Neural cell (in vitro differentiated cells): ENCODE measurements around the gene CCDC69. TPM values are rescaled to one million over a fixed set of nuclear protein-coding genes. Genes with fewer than 3 reads are reported as not detected.
"Not testable (repeated sequence)": the region's sequence is repeated elsewhere in the genome, so short reads cannot be mapped to it uniquely, and the experiment has no call there.

Experiments used
- H2AFZ ChIP-seq: fragments of 200-600, 300-800 bp; sonication (generic), shearing (Covaris generic); 2 replicates; pipeline ENCODE4 v1.6.0; 2014; ENCODE audit warnings: low read depth, mild to moderate bottlenecking, antibody characterized with exemption, low read length, moderate library complexity
- H3F3A ChIP-seq: fragments of 200-600 bp; shearing (Covaris generic); 2 replicates; pipeline ENCODE4 v1.6.1; 2016; ENCODE audit warnings: mild to moderate bottlenecking, moderate library complexity, mixed read lengths, antibody characterized with exemption, low read length; ENCODE audit not compliant: insufficient read depth, poor library complexity, severe bottlenecking
- H3K27ac ChIP-seq: fragments of 200-600, 300-800 bp; sonication (generic), shearing (Covaris generic); 2 replicates; pipeline ENCODE4 v1.5.1; 2014; ENCODE audit warnings: mild to moderate bottlenecking, low read length, moderate library complexity
- H3K27me3 ChIP-seq: fragments of 300-800, 200-600 bp; sonication (generic), shearing (Covaris generic); 2 replicates; pipeline ENCODE4 v1.6.0; 2014; ENCODE audit warnings: mild to moderate bottlenecking, low read depth, low read length, moderate library complexity; ENCODE audit not compliant: insufficient read depth
- H3K36me3 ChIP-seq: fragments of 300-800, 200-600 bp; sonication (generic), shearing (Covaris generic); 2 replicates; pipeline ENCODE4 v1.5.1; 2014; ENCODE audit warnings: mild to moderate bottlenecking, antibody characterized with exemption, low read length, moderate library complexity; ENCODE audit not compliant: insufficient read depth
- H3K4me2 ChIP-seq: fragments of 300-800, 200-600 bp; sonication (generic), shearing (Covaris generic); 2 replicates; pipeline ENCODE4 v1.6.0; 2014; ENCODE audit warnings: mild to moderate bottlenecking, low read length
- H3K4me3 ChIP-seq: fragments of 300-800, 200-600 bp; sonication (generic), shearing (Covaris generic); 2 replicates; pipeline ENCODE4 v1.5.1; 2014; ENCODE audit warnings: mild to moderate bottlenecking, low read length, moderate library complexity
- H3K79me2 ChIP-seq: fragments of 200-600 bp; shearing (Covaris generic); replicated peaks from 2 replicates; pipeline ENCODE4 v1.6.0; 2014; ENCODE audit warnings: mild to moderate bottlenecking, low read length, moderate library complexity; ENCODE audit not compliant: insufficient read depth
- H3K9ac ChIP-seq: fragments of 300-800, 200-600 bp; sonication (generic), shearing (Covaris generic); 2 replicates; pipeline ENCODE4 v1.6.1; 2016; ENCODE audit warnings: mild to moderate bottlenecking, low read length, mixed read lengths
- H3K9me2 ChIP-seq: fragments of 200-600 bp; shearing (Covaris generic); 2 replicates; pipeline ENCODE4 v1.6.1; 2016; ENCODE audit warnings: mild to moderate bottlenecking, low read length, mixed read lengths; ENCODE audit not compliant: insufficient read depth
- H3K9me3 ChIP-seq: fragments of 200-600, 300-800 bp; sonication (generic), shearing (Covaris generic); 2 replicates; pipeline ENCODE4 v1.6.1; 2016; ENCODE audit warnings: mild to moderate bottlenecking, mixed run types, low read length, moderate library complexity, mixed read lengths
- H4K20me1 ChIP-seq: fragments of 200-600 bp; shearing (Covaris generic); 2 replicates; pipeline ENCODE4 v1.6.1; 2016; ENCODE audit warnings: mild to moderate bottlenecking, mixed run types; ENCODE audit not compliant: insufficient read depth
- EP300 ChIP-seq: fragments of 450-650 bp; conservative IDR thresholded peaks from 2 replicates; pipeline ENCODE4 v1.6.1; 2014; ENCODE audit warnings: antibody characterized with exemption, mild to moderate bottlenecking, moderate library complexity; ENCODE audit not compliant: poor library complexity, severe bottlenecking
- EZH2 ChIP-seq: fragments of 200-600, 300-800 bp; shearing (Covaris generic), sonication (generic); IDR thresholded peaks from 2 replicates; pipeline ENCODE4 v1.6.1; 2014; ENCODE audit warnings: antibody characterized with exemption, low read length, borderline replicate concordance, mild to moderate bottlenecking; ENCODE audit not compliant: insufficient read depth, poor library complexity, severe bottlenecking
- MXI1 ChIP-seq: fragments of 450-650 bp; conservative IDR thresholded peaks from 2 replicates; pipeline ENCODE4 v1.6.1; 2014; ENCODE audit warnings: antibody characterized with exemption, mild to moderate bottlenecking; ENCODE audit not compliant: poor library complexity, severe bottlenecking
- POLR2AphosphoS5 ChIP-seq: IDR thresholded peaks from 2 replicates; pipeline ENCODE4 v1.6.1; 2012
- RAD21 ChIP-seq: fragments of 450-650 bp; conservative IDR thresholded peaks from 2 replicates; pipeline ENCODE4 v1.6.1; 2014; ENCODE audit warnings: antibody characterized with exemption, mild to moderate bottlenecking, moderate library complexity
- SMC3 ChIP-seq: fragments of 450-650 bp; conservative IDR thresholded peaks from 2 replicates; pipeline ENCODE4 v1.6.1; 2014; ENCODE audit warnings: antibody characterized with exemption, mild to moderate bottlenecking, moderate library complexity; ENCODE audit not compliant: poor library complexity
- TAF1 ChIP-seq: IDR thresholded peaks from 2 replicates; pipeline ENCODE4 v1.6.1; 2012; ENCODE audit warnings: low read depth
- polyA plus RNA-seq: library from polyadenylated mRNA; depleted of rRNA; stranded (reverse); fragments of >200 nt; gene quantifications from 2 replicates; pipeline ENCODE4 v1.2.3, GENCODE V29; 2014
- TF ChIP-seq, protein P1 (sequence below): fragments of 450-650 bp; IDR thresholded peaks from 2 replicates; pipeline ENCODE4 v1.5.1; 2014; ENCODE audit warnings: antibody characterized with exemption, mild to moderate bottlenecking, moderate library complexity; ENCODE audit not compliant: poor library complexity, severe bottlenecking
- TF ChIP-seq, protein P2 (sequence below): IDR thresholded peaks from 2 replicates; pipeline ENCODE4 v1.6.1; 2012; ENCODE audit warnings: borderline replicate concordance

Gene CCDC69
- polyA plus RNA-seq, 1 donor from 2014 or later, result not detected

DNA sequence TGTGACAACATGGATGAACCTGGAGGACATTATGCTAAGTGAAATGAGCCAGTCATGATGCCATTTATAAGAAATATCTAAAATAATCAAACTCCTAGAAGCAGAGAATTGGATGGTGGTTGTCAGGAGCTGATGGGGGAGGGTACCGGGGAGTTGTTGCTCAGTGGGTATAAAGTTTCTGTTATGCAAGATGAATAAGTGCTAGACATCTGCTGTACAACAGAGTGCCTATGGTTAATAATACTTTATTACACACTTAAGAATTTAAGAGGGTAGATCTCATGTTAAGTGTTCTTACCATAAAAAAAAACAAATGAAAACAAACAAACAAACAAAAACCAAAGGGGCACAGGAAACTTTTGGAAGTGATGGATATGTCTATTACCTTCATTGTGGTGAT lies 13.0 kb upstream of the CCDC69 start:
- no peak overlapping the region for H2AFZ ChIP-seq
- H3K9ac ChIP-seq, result no peak overlapping the region
- TF ChIP-seq RAD21 (no peak), POLR2AphosphoS5 (no peak), SMC3 (no peak), EP300 (no peak), MXI1 (no peak), TAF1 (no peak), EZH2 (no peak)
- TF ChIP-seq, protein P1, sequence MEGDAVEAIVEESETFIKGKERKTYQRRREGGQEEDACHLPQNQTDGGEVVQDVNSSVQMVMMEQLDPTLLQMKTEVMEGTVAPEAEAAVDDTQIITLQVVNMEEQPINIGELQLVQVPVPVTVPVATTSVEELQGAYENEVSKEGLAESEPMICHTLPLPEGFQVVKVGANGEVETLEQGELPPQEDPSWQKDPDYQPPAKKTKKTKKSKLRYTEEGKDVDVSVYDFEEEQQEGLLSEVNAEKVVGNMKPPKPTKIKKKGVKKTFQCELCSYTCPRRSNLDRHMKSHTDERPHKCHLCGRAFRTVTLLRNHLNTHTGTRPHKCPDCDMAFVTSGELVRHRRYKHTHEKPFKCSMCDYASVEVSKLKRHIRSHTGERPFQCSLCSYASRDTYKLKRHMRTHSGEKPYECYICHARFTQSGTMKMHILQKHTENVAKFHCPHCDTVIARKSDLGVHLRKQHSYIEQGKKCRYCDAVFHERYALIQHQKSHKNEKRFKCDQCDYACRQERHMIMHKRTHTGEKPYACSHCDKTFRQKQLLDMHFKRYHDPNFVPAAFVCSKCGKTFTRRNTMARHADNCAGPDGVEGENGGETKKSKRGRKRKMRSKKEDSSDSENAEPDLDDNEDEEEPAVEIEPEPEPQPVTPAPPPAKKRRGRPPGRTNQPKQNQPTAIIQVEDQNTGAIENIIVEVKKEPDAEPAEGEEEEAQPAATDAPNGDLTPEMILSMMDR, result no peak
- TF ChIP-seq, protein P2, sequence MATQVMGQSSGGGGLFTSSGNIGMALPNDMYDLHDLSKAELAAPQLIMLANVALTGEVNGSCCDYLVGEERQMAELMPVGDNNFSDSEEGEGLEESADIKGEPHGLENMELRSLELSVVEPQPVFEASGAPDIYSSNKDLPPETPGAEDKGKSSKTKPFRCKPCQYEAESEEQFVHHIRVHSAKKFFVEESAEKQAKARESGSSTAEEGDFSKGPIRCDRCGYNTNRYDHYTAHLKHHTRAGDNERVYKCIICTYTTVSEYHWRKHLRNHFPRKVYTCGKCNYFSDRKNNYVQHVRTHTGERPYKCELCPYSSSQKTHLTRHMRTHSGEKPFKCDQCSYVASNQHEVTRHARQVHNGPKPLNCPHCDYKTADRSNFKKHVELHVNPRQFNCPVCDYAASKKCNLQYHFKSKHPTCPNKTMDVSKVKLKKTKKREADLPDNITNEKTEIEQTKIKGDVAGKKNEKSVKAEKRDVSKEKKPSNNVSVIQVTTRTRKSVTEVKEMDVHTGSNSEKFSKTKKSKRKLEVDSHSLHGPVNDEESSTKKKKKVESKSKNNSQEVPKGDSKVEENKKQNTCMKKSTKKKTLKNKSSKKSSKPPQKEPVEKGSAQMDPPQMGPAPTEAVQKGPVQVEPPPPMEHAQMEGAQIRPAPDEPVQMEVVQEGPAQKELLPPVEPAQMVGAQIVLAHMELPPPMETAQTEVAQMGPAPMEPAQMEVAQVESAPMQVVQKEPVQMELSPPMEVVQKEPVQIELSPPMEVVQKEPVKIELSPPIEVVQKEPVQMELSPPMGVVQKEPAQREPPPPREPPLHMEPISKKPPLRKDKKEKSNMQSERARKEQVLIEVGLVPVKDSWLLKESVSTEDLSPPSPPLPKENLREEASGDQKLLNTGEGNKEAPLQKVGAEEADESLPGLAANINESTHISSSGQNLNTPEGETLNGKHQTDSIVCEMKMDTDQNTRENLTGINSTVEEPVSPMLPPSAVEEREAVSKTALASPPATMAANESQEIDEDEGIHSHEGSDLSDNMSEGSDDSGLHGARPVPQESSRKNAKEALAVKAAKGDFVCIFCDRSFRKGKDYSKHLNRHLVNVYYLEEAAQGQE, result no peak
- no peak overlapping the region for H3K27ac ChIP-seq
- H3K79me2 ChIP-seq, result no peaks in the 10 kb centered on the region
- H3K9me2 ChIP-seq, result no peaks in the 10 kb centered on the region
- H3K4me3 ChIP-seq, result no peak overlapping the region
- H3K27me3 ChIP-seq, result no peaks in the 10 kb centered on the region
- no peaks in the 10 kb centered on the region for H3F3A ChIP-seq
- H3K4me2 ChIP-seq, result no peak overlapping the region
- no peaks in the 10 kb centered on the region for H4K20me1 ChIP-seq
- no peaks in the 10 kb centered on the region for H3K36me3 ChIP-seq
- no peaks in the 10 kb centered on the region for H3K9me3 ChIP-seq

DNA sequence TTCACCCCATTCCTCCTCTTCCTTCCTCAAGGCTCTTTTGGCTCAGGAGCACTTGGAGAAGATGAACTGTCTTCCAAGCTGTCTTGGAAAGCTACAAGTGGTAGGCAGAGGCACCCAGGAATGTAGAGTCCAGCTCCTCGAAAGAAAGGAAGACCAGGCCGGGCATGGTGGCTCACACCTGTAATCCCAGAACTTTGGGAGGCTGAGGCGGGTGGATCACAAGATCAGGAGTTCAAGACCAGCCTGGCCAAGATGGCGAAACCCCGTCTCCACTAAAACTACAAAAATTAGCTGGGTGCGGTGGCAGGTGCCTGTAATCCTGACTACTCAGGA lies 11.3 kb upstream of the CCDC69 start:
- not testable (repeated sequence) for H3K4me2 ChIP-seq, H3K79me2 ChIP-seq, H3K4me3 ChIP-seq, H3K9me2 ChIP-seq, H2AFZ ChIP-seq, H3F3A ChIP-seq, H3K36me3 ChIP-seq, H3K27ac ChIP-seq, H4K20me1 ChIP-seq, H3K9me3 ChIP-seq, H3K27me3 ChIP-seq, H3K9ac ChIP-seq

DNA sequence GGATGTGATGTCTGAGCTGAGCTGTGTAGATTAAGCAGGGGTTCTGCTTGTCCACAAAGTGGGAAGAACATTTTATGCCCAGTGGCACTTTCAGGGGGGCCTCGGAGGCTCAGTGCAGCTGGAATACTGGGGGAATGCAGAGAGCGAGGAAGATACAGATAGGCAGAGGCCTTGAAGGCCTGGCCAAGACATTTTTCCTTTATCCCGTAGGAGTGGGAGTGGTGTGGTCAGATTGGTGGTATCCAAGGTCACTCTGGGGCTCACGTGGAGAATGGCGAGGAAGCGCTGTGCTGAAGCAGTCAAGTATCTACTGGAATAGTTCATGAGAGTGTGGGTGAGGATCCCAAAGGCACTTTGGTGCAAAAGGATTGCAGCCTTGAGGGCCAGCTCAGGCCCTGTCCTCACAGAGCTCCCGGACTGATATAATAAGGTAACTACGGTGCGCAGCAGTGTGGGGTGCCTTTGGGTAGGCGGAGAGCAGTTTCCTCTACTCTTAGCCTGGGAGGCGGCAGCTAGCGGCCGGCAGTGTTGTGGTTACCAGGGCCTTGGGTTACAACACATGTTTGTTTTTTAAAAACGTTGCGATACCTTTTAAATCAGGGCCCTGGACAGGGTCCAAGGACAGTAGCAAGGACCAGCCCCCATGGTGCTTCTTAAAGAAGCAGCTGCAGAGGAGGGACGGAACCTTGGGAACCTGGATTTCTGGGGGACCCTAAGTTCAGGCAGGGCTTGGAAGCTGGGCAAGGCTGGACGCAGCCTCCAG lies 10.8 kb upstream of the CCDC69 start:
- TF ChIP-seq, protein P2, result no peak
- TF ChIP-seq EP300, result no peak
- TF ChIP-seq MXI1, result no peak
- no peak for TF ChIP-seq SMC3
- no peak for TF ChIP-seq RAD21
- TF ChIP-seq POLR2AphosphoS5, result no peak
- TF ChIP-seq TAF1, result no peak
- no peak for TF ChIP-seq EZH2
- TF ChIP-seq, protein P1, result no peak
- H3K4me3 ChIP-seq, result no peak overlapping the region
- H2AFZ ChIP-seq, result no peak overlapping the region
- H3K4me2 ChIP-seq, result no peak overlapping the region
- no peak overlapping the region for H3K9ac ChIP-seq
- no peaks in the 10 kb centered on the region for H3F3A ChIP-seq
- H3K27me3 ChIP-seq, result no peaks in the 10 kb centered on the region
- H3K9me2 ChIP-seq, result no peaks in the 10 kb centered on the region
- H3K27ac ChIP-seq, result no peak overlapping the region
- no peaks in the 10 kb centered on the region for H3K79me2 ChIP-seq
- no peaks in the 10 kb centered on the region for H4K20me1 ChIP-seq
- H3K36me3 ChIP-seq, result no peaks in the 10 kb centered on the region
- no peaks in the 10 kb centered on the region for H3K9me3 ChIP-seq
